LNCAP (cell line): ENCODE results near the gene AQP2.

Experiments used
- TF ChIP-seq, protein P1 (sequence below): fragments of 450-650 bp; IDR thresholded peaks from 2 replicates; pipeline ENCODE4 v1.5.1; 2017; ENCODE audit warnings: mild to moderate bottlenecking

Gene AQP2

DNA sequence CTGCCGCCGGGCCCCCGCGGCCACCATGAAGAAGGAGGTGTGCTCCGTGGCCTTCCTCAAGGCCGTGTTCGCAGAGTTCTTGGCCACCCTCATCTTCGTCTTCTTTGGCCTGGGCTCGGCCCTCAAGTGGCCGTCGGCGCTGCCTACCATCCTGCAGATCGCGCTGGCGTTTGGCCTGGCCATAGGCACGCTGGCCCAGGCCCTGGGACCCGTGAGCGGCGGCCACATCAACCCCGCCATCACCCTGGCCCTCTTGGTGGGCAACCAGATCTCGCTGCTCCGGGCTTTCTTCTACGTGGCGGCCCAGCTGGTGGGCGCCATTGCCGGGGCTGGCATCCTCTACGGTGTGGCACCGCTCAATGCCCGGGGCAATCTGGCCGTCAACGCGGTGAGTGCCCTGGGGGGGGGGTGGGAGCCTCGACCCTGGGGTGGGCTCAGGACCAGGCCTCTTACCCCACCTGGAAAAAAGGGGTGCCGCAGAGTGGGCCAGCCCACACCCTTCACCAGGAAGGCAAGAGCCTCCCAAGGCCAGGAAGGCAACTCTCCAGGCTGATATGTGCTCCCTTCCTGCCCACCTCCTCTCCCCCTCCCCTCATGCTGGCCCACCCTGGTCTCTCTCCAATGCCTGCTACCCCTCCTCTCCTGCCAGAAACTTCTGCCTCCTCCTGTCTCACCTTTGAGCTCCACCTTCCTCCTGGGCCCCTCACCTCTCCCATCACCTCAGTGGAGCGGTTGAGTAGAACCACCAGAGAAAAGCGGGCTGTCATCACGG, 11.6 kb downstream of the AQP2 start:
- TF ChIP-seq, protein P1, sequence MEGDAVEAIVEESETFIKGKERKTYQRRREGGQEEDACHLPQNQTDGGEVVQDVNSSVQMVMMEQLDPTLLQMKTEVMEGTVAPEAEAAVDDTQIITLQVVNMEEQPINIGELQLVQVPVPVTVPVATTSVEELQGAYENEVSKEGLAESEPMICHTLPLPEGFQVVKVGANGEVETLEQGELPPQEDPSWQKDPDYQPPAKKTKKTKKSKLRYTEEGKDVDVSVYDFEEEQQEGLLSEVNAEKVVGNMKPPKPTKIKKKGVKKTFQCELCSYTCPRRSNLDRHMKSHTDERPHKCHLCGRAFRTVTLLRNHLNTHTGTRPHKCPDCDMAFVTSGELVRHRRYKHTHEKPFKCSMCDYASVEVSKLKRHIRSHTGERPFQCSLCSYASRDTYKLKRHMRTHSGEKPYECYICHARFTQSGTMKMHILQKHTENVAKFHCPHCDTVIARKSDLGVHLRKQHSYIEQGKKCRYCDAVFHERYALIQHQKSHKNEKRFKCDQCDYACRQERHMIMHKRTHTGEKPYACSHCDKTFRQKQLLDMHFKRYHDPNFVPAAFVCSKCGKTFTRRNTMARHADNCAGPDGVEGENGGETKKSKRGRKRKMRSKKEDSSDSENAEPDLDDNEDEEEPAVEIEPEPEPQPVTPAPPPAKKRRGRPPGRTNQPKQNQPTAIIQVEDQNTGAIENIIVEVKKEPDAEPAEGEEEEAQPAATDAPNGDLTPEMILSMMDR: no peak

DNA sequence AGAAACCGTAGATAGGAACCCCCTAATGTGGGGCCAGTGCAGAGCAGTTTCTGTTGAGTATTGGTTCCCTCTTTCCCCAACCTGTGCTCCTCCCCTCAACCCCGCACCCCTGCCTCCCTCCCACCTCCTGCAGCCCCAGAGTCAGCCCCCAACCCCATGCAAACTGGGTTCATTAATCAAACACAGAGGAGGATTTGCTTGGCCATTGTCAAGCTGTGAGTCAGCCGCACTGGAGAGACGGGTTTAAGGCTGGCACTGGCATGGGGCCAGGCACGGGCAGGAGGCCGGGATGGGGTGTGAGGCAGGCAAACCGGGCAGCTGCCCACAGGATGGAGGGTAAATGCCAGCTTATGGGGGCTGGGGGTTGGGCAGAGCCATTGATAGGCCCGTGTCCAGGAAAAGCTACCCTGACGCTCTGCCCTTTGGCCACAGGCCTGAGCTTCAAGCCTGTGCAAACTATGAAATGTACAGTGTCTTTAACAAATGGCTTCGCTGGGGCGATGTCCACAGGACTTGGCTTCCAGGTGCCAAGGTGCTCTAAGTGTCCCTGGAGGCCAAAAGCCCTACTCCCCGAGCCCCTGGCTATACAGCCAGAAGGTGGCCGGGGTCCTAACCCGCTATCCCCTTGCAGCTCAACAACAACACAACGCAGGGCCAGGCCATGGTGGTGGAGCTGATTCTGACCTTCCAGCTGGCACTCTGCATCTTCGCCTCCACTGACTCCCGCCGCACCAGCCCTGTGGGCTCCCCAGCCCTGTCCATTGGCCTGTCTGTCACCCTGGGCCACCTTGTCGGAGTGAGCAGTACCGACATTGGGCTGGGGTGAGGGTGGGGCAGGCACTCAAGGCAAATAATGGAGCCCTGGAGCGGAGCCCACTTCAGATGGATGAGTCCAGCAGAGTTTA, 12.6 kb downstream of the AQP2 start:
- TF ChIP-seq, protein P1: no peak

DNA sequence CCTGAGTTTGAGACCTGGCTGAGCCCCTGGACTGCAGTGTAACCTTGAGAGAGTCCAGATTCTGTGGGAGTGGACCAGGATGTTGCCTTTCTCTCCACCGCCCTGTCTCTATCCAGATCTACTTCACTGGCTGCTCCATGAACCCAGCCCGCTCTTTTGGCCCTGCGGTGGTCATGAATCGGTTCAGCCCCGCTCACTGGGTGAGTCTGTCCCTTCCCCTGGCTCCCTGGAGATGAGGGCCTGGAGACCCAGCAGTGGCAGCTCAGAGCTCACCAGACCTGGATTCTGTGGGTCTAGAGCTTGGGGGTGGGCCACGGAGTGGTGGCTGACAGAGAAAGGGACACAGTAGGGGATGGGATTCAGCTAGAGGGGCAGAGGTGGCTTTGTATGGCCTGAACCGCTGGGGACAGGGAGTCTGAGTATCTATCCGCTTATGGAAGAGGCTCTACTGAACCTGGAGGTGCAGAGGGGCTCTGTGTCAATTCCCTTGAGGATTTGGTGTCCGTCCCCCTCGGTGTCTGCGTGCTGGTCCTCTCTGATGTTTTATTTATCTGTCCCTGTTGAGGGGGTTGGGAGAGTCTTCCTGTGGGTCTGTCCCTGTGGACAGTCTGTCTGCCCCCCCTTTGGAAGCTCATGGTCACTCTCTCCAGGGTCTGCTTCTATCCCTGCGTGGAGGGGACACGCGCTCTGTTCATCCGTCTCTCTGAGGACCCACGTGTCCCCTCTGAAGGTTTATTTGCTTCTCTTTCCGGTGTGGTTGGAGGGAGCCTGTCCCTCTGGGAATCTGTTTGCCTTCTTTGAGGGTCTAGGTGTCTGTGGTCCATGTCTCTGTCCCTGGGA, 13.7 kb downstream of the AQP2 start:
- TF ChIP-seq, protein P1: no peak

DNA sequence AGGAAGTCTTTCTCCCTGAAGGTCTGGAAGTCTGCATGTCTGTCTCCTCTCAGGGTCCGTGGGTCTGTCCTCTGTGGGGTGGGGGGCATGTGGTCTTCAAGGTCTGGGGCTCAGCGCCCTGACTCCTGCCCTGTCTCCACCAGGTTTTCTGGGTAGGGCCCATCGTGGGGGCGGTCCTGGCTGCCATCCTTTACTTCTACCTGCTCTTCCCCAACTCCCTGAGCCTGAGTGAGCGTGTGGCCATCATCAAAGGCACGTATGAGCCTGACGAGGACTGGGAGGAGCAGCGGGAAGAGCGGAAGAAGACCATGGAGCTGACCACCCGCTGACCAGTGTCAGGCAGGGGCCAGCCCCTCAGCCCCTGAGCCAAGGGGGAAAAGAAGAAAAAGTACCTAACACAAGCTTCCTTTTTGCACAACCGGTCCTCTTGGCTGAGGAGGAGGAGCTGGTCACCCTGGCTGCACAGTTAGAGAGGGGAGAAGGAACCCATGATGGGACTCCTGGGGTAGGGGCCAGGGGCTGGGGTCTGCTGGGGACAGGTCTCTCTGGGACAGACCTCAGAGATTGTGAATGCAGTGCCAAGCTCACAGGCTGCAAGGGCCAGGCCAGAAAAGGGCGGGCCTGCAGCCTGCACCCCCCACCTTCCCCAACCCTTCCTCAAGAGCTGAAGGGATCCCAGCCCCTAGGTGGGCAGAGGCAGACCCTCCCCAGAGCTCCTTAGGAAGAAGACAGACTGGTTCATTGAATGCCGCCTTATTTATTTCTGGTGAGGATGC, 14.5 kb downstream of the AQP2 start:
- TF ChIP-seq, protein P1: no peak

DNA sequence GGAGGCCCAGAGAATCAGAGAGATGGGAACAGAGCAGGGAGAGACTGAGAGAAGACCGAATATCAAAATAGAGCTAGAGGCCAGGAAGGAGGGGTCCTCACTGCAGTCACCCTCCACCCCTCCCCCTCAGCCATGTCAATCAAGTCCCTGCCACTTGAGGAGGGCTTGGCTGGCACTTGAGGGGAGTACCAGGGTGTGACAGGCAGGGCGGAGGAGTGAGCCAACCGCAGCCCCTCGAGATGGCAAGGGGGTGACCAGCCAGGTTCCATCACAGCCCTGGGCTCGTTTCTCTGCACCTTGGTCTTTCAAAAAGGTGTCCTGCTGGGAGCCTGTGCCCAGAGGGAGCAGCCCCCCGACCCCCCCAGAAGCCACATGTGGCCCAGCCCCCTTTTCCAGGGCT, 15.3 kb downstream of the AQP2 start:
- TF ChIP-seq, protein P1: no peak

DNA sequence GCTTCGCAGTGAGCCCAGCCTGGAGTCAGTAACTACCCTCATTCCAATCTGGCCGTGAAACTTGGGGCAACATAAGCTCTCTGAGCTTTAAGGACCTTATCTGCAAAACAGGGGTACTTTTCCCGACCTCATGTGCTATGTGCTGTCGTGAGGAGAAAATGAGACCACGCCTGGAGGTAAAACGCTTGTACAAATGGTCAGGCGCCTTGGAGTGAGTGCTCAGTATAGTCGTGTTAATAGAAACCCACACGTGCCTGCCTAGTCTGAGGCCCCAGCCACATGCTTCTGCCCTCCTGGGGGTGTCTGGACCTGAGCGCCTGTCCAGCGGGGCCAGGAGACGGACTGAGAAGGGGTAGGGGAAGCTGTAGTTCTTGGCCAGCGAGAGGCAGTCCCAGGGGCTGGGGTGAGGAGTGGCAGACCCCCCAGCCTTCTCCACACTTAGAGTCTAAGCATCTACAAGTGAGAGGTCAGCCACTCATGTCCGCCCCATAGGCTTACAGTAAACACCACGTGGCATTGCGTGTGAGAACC, 16.0 kb downstream of the AQP2 start:
- TF ChIP-seq, protein P1: no peak
